ENCODE measurements around the gene RIC1.
"Not testable (repeated sequence)": the region's sequence is repeated elsewhere in the genome, so short reads cannot be mapped to it uniquely, and the experiment has no call there.

Gene RIC1

DNA sequence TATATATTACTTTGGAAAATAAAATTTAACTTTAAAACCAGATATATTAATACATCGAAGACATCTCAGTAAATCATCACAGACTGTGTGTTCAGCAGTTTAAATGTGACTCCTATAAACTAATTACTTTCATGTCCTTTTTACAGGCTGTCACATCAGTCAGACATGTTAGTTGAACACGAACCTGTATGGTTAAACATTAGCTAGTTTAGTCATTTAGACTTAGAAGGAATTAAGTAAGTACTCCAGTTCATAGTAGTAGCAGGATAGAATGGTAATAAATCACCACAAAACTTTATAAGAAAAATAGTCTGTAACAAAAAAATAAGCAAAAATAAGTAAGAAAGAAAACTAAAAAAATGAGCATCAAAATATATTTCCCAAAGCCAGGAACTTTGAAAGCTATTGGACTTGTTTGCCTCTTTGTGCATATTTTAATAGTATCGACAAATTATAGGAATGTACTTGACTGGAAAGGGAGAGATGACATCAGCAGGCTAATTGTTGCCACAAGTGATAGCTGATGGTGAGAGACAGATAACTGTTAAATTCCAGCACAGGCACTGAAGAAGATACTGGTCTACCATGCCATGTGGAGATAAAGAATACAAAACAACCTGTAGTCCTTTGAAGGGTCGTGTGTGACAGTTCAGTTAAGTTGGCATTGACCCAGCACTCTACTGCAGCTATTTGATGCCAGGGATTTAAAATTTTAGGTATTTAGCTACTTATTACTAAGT lies 83.9 kb downstream of the RIC1 start:
- TF ChIP-seq, protein P1, sequence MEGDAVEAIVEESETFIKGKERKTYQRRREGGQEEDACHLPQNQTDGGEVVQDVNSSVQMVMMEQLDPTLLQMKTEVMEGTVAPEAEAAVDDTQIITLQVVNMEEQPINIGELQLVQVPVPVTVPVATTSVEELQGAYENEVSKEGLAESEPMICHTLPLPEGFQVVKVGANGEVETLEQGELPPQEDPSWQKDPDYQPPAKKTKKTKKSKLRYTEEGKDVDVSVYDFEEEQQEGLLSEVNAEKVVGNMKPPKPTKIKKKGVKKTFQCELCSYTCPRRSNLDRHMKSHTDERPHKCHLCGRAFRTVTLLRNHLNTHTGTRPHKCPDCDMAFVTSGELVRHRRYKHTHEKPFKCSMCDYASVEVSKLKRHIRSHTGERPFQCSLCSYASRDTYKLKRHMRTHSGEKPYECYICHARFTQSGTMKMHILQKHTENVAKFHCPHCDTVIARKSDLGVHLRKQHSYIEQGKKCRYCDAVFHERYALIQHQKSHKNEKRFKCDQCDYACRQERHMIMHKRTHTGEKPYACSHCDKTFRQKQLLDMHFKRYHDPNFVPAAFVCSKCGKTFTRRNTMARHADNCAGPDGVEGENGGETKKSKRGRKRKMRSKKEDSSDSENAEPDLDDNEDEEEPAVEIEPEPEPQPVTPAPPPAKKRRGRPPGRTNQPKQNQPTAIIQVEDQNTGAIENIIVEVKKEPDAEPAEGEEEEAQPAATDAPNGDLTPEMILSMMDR (IDR thresholded peaks at IDR 0.05; ENCODE audit: insufficient read depth, low read depth, low read length, missing control alignments), result no peak
- DNase-seq (ENCODE audit: low read depth), result no peak
- no peak overlapping the region for H3K4me3 ChIP-seq (ENCODE audit: low read length)

DNA sequence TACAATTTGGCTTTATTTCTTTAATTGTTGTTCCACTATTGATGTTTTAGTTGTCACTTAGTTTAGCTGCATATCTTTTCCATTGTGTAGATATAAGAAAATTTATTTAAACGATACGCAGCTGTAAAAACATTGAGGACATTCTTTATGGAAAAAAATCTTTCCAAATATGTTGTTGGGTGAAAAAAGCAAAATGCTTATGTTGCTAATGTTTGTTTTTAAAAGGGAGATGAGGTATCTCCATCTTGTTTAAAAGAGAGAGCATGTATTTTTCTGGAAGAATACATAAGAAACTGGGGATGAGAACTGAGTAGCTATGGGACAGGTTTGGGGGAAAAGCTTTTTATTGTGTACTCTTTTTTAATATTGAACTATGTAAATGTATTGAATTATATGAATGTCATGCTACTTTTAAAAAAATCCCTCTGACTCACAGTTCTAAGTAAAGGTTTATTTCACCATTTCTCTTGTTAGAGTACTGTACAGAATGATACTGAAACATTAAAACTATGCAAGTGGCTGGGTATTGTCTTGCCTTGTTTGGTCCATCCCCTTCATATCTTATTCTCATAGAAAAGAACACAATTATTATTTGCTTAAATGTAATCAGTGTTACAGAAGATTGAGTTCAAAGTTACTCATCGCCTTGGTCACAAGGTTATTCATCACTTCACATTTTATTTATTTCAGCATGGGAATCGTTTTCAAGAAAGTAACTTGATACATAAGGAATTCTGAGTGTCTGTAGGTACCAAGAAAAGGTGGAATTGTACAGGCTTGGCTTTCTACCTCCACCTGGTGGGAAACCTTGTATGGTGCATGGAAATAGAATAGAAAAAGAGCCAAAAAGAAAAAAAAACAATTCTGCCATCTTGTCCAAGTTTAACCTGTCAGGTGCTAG lies 85.8 kb downstream of the RIC1 start:
- TF ChIP-seq, protein P1 (IDR thresholded peaks at IDR 0.05; ENCODE audit: insufficient read depth, low read depth, low read length, missing control alignments), result peak; percentile 64
- H3K4me3 ChIP-seq (ENCODE audit: low read length), result no peak overlapping the region
- peak; percentile 67 for DNase-seq (ENCODE audit: low read depth)

DNA sequence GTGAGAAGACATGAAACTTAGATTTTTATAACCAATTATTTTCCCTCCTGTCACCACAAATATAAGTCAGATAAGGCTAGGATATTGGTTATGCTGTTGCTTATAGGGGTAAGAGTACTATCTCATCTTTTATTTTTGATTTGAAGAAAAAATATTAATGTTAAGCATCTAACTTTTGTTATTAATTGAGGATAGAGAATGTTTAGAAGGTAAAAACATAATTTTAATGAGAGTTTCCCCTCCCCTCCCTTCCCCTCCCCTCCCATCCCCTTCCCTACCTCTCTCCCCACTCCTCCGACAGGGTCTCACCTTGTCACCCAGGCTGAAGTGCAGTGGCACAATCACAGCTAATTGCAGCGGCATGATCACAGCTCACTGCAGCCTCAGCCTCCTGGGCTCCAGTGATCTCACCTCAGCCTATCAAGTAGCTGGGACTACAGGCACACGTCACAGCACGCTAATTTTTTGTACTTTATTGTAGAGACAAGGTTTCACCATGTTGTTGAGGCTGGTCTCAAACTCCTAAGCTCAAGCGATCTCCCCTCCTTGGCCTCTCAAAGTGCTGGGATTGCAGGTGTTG lies 86.7 kb downstream of the RIC1 start:
- H3K4me3 ChIP-seq (ENCODE audit: low read length), result no peak overlapping the region
- DNase-seq (ENCODE audit: low read depth), result no peak
- TF ChIP-seq, protein P1 (IDR thresholded peaks at IDR 0.05; ENCODE audit: insufficient read depth, low read depth, low read length, missing control alignments), result no peak

DNA sequence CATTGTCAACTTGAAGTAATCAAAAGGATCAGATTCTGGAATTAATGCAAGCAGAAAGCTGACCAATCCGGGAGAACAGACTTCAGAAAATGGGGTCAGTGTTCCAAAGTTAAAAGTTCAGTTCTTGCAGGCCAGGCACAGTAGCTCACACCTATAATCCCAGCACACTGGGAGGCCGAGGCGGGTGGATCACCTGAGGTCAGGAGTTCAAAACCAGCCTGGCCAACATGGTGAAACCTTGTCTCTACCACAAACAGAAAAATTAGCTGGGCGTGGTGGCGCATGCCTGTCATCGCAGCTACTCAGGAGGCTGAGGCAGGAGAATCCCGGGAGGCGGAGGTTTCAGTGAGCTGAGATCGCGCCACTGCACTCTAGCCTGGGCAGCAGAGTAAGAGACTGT lies 88.5 kb downstream of the RIC1 start:
- not testable (repeated sequence) for DNase-seq (ENCODE audit: low read depth); H3K4me3 ChIP-seq (ENCODE audit: low read length)

DNA sequence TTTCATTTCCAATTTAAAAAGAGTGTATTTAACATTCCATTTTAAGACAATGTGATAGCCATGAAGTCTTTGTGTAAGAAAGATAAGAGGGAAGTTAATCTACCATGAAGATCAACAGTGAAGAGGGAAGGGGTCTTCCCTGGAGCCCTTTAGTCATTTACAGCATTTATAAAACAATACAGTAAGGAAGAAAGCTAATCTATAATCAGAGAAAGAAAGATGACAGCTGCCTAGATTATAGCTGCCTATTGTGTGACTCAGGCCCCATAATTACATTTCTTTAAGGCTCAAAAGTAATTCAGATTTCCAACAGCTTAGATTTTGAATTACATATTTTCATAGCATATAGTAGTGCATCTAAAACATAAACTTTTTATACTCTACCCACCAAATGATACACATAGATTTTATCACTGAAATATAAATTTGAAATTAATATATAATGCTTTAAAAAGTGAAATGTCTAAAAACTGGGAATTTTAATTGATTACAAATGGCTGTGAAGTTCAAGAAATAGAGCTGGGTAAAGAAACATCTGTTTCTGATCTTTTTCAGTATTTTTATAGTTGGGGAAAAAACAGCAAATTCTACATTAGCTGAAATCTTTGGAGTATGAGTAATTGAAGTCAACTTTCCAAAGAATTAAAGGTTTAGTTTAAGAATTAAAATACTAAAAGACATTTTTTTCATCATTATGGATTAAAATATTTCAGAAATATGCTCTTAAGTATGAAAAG lies 89.6 kb downstream of the RIC1 start:
- no peak overlapping the region for H3K4me3 ChIP-seq (ENCODE audit: low read length)
- TF ChIP-seq, protein P1 (IDR thresholded peaks at IDR 0.05; ENCODE audit: insufficient read depth, low read depth, low read length, missing control alignments), result no peak
- no peak for DNase-seq (ENCODE audit: low read depth)

DNA sequence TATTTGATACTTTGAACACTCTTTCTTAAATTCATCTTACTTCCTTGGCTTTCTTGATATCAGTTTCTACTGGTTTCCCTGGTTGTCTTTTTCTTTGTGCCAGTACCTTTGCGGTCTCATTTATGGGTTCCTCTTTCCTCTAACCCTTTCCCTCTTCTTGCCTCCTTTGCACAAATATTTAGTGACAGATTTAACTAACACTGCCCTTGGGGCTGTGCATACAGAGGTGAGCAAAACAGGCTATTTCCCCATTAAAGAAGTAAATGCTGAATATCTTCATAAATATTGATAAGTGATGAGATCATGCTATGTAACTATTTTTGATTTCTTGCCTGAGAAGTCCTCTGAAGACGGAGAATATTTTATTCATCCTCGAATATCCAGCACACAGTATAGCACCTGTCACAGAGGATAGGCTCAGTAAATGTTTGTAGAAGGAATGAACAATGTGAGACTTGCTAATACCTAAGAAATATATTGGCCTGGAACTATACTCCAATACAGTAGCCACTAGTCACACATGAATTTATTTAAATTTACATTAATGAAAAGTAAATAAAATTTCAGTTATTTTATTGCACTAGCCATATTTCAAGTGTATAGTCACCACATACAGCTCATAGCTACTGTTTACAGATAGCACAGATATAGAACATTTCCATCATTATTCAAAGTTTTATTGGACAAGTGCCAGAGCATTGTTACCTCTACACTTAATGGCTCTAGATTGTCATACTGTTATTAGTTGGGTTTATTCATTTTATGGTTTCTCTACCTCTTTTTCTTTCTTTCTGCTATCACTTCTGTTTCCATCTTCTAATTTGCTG lies 90.4 kb downstream of the RIC1 start:
- DNase-seq (ENCODE audit: low read depth), result no peak
- no peak overlapping the region for H3K4me3 ChIP-seq (ENCODE audit: low read length)
- TF ChIP-seq, protein P1 (IDR thresholded peaks at IDR 0.05; ENCODE audit: insufficient read depth, low read depth, low read length, missing control alignments), result no peak

Measured in epithelial cell of esophagus (primary cell).